Panc1 (cell line): ENCODE results near the gene BCHE. TPM values are rescaled to one million over a fixed set of nuclear protein-coding genes. Genes with fewer than 3 reads are reported as not detected.

Source experiments
- ATAC-seq: fragments of 200-7000 bp; cut with Tn5 transposase; 2 replicates; pipeline ENCODE4 v1.9.1; 2020; ENCODE audit warnings: mild to moderate bottlenecking, moderate library complexity
- BruUV-seq: library from RNA; stranded (reverse); fragments of 400-500 nt; replicated peaks from 2 replicates; lab custom pipeline; 2021; lab: Mats Ljungman, UMichigan
- CTCF ChIA-PET: fragments of 300-600 bp; sonication (Branson Sonifier 250); formaldehyde crosslinking; loops from one replicate; lab custom pipeline; 2022; ENCODE audit warnings: antibody characterized with exemption; lab: Charles Lee
- POLR2A ChIA-PET: fragments of 300-600 bp; sonication (Branson Sonifier 250); formaldehyde crosslinking; loops from one replicate; lab custom pipeline; 2022; ENCODE audit warnings: antibody characterized with exemption; lab: Charles Lee
- DNase-seq: peaks from one replicate; pipeline ENCODE4 v3.0.0-alpha.2; 2010; ENCODE audit warnings: low read depth, low spot score
- H3K27ac ChIP-seq: 2 replicates; pipeline ENCODE4 v1.5.1; 2011; ENCODE audit warnings: mild to moderate bottlenecking, low read length, inconsistent platforms
- H3K27me3 ChIP-seq: fragments of 200-500 bp; sonication (Bioruptor generic); 2 replicates; pipeline ENCODE4 v1.6.0; 2014; ENCODE audit warnings: low read length, inconsistent platforms; ENCODE audit not compliant: control insufficient read depth, insufficient read depth
- H3K36me3 ChIP-seq: fragments of 200-500 bp; sonication (Bioruptor generic); 2 replicates; pipeline ENCODE4 v1.5.1; 2014; ENCODE audit warnings: inconsistent platforms, mild to moderate bottlenecking, low read length, moderate library complexity; ENCODE audit not compliant: control insufficient read depth, insufficient read depth
- H3K4me1 ChIP-seq: 2 replicates; pipeline ENCODE4 v1.5.1; 2011; ENCODE audit warnings: inconsistent platforms, mild to moderate bottlenecking, low read length, moderate library complexity; ENCODE audit not compliant: control insufficient read depth, insufficient read depth
- H3K4me3 ChIP-seq, 2 experiments: 2 replicates each; pipeline ENCODE4 v1.5.1; 2011 to 2012; ENCODE audit warnings: low read depth in 2 of 2, low read length in 2 of 2, mild to moderate bottlenecking in 2 of 2, inconsistent platforms in 1 of 2, moderate library complexity in 1 of 2
- H3K9me3 ChIP-seq: fragments of 200-500 bp; sonication (Bioruptor generic); 2 replicates; pipeline ENCODE4 v1.5.1; 2014; ENCODE audit warnings: low read depth, mild to moderate bottlenecking, inconsistent platforms, low read length, moderate library complexity; ENCODE audit not compliant: control insufficient read depth, insufficient read depth
- CTCF ChIP-seq: fragments of 450-650 bp; IDR thresholded peaks from 2 replicates; pipeline ENCODE4 v1.5.1; 2017; ENCODE audit warnings: mild to moderate bottlenecking
- POLR2AphosphoS5 ChIP-seq: IDR thresholded peaks from 2 replicates; pipeline ENCODE4 v1.6.1; 2012; ENCODE audit warnings: mild to moderate bottlenecking, low read depth, low read length, moderate library complexity
- REST ChIP-seq, 2 experiments: IDR thresholded peaks; 2 replicates each; pipeline ENCODE4 v1.6.1; 2011 to 2012; ENCODE audit warnings: low read depth in 2 of 2, control low read depth in 1 of 2, low read length in 1 of 2, mild to moderate bottlenecking in 1 of 2, moderate library complexity in 1 of 2; ENCODE audit not compliant: insufficient read depth in 1 of 2
- SIN3A ChIP-seq: IDR thresholded peaks from 2 replicates; pipeline ENCODE4 v1.6.1; 2012; ENCODE audit warnings: low read depth, mild to moderate bottlenecking, low read length, moderate library complexity, borderline replicate concordance; ENCODE audit not compliant: insufficient read depth
- TCF7L2 ChIP-seq: IDR thresholded peaks from 2 replicates; pipeline ENCODE4 v1.6.1; 2011; ENCODE audit warnings: mild to moderate bottlenecking, low read depth, low read length, inconsistent platforms
- in situ Hi-C: cut with HindIII; loops from 2 replicates; pipeline ENCODE4 v1.10.0; 2016; ENCODE audit warnings: low sequenced_read_pairs, low pct_unique_long_range_greater_than_20kb
- intact Hi-C: fragments of 100-400 bp; cut with micrococcal nuclease; formaldehyde crosslinking; loops from one replicate; pipeline ENCODE4 v1.10.0; 2022; ENCODE audit not compliant: unreplicated experiment
- total RNA-seq: library from RNA; stranded (reverse); gene quantifications from one replicate; pipeline ENCODE4 v1.2.1, GENCODE V29; 2021; ENCODE audit not compliant: unreplicated experiment

Gene BCHE
- total RNA-seq, 1 experiment from 2014 or later: 1.5 TPM

GRCh38 chr3:165830746-165831145, 6.5 kb downstream of the BCHE start:
- no peaks in the 10 kb centered on the region for H3K27me3 ChIP-seq
- no peak overlapping the region for H3K4me3 ChIP-seq
- ATAC-seq (no peak), DNase-seq (no peak)
- ChIA-PET CTCF (no interaction called here), POLR2A (no interaction called here)
- intact Hi-C loops: no loop called here
- TF ChIP-seq POLR2AphosphoS5 (no peak), CTCF (no peak), REST (IDR thresholded peaks at IDR 0.05; ENCODE audit: insufficient read depth in 1 of 2, low read depth in 2 of 2, low read length in 1 of 2) (no peak), TCF7L2 (no peak), SIN3A (no peak)
- H3K9me3 ChIP-seq: no peaks in the 10 kb centered on the region
- H3K27ac ChIP-seq: no peak overlapping the region
- H3K36me3 ChIP-seq: no peaks in the 10 kb centered on the region
- in situ Hi-C loops: no loop called here
- H3K4me1 ChIP-seq: no peaks in the 10 kb centered on the region
- no TSS peak for BruUV-seq

GRCh38 chr3:165827883-165828282, 9.3 kb downstream of the BCHE start:
- no peak for TF ChIP-seq CTCF
- no peak for TF ChIP-seq SIN3A
- TF ChIP-seq TCF7L2: no peak
- no peak for TF ChIP-seq POLR2AphosphoS5
- TF ChIP-seq REST (IDR thresholded peaks at IDR 0.05; ENCODE audit: insufficient read depth in 1 of 2, low read depth in 2 of 2, low read length in 1 of 2): no peak
- CTCF ChIA-PET: no interaction called here

More at GRCh38 chr3:165827883-165828282, 9.3 kb downstream of the BCHE start:
- H3K4me3 ChIP-seq: no peak overlapping the region
- no peaks in the 10 kb centered on the region for H3K4me1 ChIP-seq
- no TSS peak for BruUV-seq
- H3K9me3 ChIP-seq: 0 out of 2 replicates have a peak, but pooled peaks cover 3% of the 10 kb centered on the region
- no peak for DNase-seq
- POLR2A ChIA-PET: interaction anchor here (0.6 kb wide), 1 partner anchor 31 kb away, joined by 4 read pairs; no protein-coding TSS in a partner anchor
- no peak overlapping the region for H3K27ac ChIP-seq
- no peaks in the 10 kb centered on the region for H3K27me3 ChIP-seq
- no peaks in the 10 kb centered on the region for H3K36me3 ChIP-seq
- intact Hi-C loops: no loop called here
- no peak for ATAC-seq
- in situ Hi-C loops: no loop called here
